Measurements from ENCODE around the gene CCSER1. TPM values are rescaled to one million over a fixed set of nuclear protein-coding genes. Genes with fewer than 3 reads are reported as not detected.

CCSER1 gene
- total and polyA plus RNA-seq, 2 experiments from 2014 or later: 5.2 to 23.4 TPM

DNA sequence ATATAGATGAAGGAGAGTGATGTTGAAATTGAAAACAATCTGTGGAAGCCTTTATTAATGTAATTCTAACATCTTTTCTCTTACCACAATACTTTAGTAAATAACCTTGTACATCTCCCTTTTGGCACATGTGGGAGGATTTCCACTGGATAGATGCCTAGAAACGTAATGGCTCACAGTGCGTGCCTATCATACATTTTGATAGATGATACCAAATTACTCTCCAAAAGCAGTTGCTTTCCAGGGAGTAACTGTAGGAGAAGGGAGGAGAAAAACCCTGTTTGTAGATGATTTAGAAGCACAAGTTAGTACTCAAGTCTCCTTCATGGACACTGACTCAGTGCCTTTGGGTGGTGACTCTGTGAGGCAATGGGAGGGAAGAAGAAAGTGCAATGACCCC, 476.3 kb downstream of the CCSER1 start:
- no peaks in the 10 kb centered on the region for H3K9me3 ChIP-seq (ENCODE audit: low read depth)
- no peaks in the 10 kb centered on the region for H3K9me2 ChIP-seq (replicated peaks; ENCODE audit: insufficient read depth)
- no peak overlapping the region for H3K4me2 ChIP-seq
- no peak overlapping the region for H3K4me3 ChIP-seq
- no peaks in the 10 kb centered on the region for H3K36me3 ChIP-seq (replicated peaks; ENCODE audit: insufficient read depth, low read depth)
- H4K20me1 ChIP-seq (ENCODE audit: insufficient read depth, poor library complexity, severe bottlenecking): no peaks in the 10 kb centered on the region
- H2AFZ ChIP-seq: no peak overlapping the region
- TF ChIP-seq EZH2 (IDR thresholded peaks at IDR 0.05; ENCODE audit: borderline replicate concordance) (no peak), EZH2phosphoT487 (IDR thresholded peaks at IDR 0.05; ENCODE audit: low read depth, severe bottlenecking, unreplicated experiment) (no peak)
- TF ChIP-seq, protein P1, sequence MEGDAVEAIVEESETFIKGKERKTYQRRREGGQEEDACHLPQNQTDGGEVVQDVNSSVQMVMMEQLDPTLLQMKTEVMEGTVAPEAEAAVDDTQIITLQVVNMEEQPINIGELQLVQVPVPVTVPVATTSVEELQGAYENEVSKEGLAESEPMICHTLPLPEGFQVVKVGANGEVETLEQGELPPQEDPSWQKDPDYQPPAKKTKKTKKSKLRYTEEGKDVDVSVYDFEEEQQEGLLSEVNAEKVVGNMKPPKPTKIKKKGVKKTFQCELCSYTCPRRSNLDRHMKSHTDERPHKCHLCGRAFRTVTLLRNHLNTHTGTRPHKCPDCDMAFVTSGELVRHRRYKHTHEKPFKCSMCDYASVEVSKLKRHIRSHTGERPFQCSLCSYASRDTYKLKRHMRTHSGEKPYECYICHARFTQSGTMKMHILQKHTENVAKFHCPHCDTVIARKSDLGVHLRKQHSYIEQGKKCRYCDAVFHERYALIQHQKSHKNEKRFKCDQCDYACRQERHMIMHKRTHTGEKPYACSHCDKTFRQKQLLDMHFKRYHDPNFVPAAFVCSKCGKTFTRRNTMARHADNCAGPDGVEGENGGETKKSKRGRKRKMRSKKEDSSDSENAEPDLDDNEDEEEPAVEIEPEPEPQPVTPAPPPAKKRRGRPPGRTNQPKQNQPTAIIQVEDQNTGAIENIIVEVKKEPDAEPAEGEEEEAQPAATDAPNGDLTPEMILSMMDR (IDR thresholded peaks at IDR 0.05; ENCODE audit: poor library complexity): no peak
- no peak overlapping the region for H3K27ac ChIP-seq
- no peak for DNase-seq (ENCODE audit: low spot score)
- 74% methylated on average over 2 of the region's 2 CpGs for WGBS (ENCODE audit: low lambda C conversion rate, missing lambda C conversion rate)
- no peaks in the 10 kb centered on the region for H3K79me2 ChIP-seq
- H3K27me3 ChIP-seq: no peaks in the 10 kb centered on the region
- H3K4me1 ChIP-seq (ENCODE audit: insufficient read depth): no peaks in the 10 kb centered on the region

DNA sequence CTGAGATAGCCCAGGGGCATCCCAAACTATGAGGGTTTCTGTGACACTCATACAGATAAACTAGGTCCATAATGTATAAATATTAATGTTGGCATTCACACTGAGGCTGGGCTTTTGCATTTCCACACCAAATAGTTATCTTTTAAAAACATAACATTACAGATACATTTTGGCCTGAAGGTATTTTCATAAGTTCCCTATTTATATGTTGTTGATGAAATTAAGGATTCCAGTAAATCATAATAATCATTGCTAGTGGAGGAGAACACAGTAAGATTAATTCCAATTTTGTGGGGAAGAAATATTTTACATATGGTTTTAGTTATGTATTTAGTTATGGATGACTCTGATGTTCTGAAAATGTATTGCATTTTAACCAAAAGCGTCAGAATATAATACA, 479.6 kb downstream of the CCSER1 start:
- no peak overlapping the region for H3K27ac ChIP-seq
- 100% methylated on average over 1 of the region's 1 CpG for WGBS (ENCODE audit: low lambda C conversion rate, missing lambda C conversion rate)

DNA sequence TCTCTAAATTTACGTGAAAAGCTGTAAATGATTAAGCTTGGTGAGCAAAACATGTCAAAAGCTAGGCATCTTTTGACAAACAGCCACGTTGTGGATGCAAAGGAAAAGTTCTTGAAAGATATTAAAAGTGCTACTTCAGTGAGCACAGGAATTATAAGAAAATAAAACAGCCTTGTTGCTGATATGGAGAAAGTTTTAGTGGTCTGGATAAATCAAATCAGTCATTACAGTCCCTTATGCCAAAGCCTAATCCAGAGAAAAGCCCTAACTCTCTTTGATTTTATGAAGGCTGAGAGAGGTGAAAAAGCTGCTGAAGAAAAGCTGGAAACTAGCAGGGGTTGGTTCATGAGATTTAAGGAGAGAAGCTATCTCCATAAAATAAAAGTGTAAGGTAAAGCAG, 487.2 kb downstream of the CCSER1 start:
- no peak for DNase-seq (ENCODE audit: low spot score)
- H4K20me1 ChIP-seq (ENCODE audit: insufficient read depth, poor library complexity, severe bottlenecking): no peaks in the 10 kb centered on the region
- H3K9me2 ChIP-seq (replicated peaks; ENCODE audit: insufficient read depth): no peaks in the 10 kb centered on the region
- H3K4me3 ChIP-seq: no peak overlapping the region
- H3K4me2 ChIP-seq: no peak overlapping the region
- H3K4me1 ChIP-seq (ENCODE audit: insufficient read depth): no peaks in the 10 kb centered on the region
- no peaks in the 10 kb centered on the region for H3K9me3 ChIP-seq (ENCODE audit: low read depth)
- no peaks in the 10 kb centered on the region for H3K27me3 ChIP-seq
- TF ChIP-seq EZH2 (IDR thresholded peaks at IDR 0.05; ENCODE audit: borderline replicate concordance): no peak
- no peak for TF ChIP-seq EZH2phosphoT487 (IDR thresholded peaks at IDR 0.05; ENCODE audit: low read depth, severe bottlenecking, unreplicated experiment)
- TF ChIP-seq, protein P1 (IDR thresholded peaks at IDR 0.05; ENCODE audit: poor library complexity): no peak
- WGBS (ENCODE audit: low lambda C conversion rate, missing lambda C conversion rate): 57% methylated on average over 2 of the region's 2 CpGs
- no peaks in the 10 kb centered on the region for H3K79me2 ChIP-seq
- no peaks in the 10 kb centered on the region for H3K36me3 ChIP-seq (replicated peaks; ENCODE audit: insufficient read depth, low read depth)
- no peak overlapping the region for H3K27ac ChIP-seq
- H2AFZ ChIP-seq: no peak overlapping the region

More for the DNA sequence above, 479.6 kb downstream of the CCSER1 start:
- Histone ChIP-seq H3K9me3 (ENCODE audit: low read depth) (no peaks in the 10 kb centered on the region), H3K27me3 (no peaks in the 10 kb centered on the region), H3K36me3 (replicated peaks; ENCODE audit: insufficient read depth, low read depth) (no peaks in the 10 kb centered on the region), H3K4me2 (no peak overlapping the region), H3K4me1 (ENCODE audit: insufficient read depth) (no peaks in the 10 kb centered on the region), H3K79me2 (no peaks in the 10 kb centered on the region), H2AFZ (no peak overlapping the region), H4K20me1 (ENCODE audit: insufficient read depth, poor library complexity, severe bottlenecking) (no peaks in the 10 kb centered on the region), H3K4me3 (no peak overlapping the region), H3K9me2 (replicated peaks; ENCODE audit: insufficient read depth) (no peaks in the 10 kb centered on the region)
- TF ChIP-seq EZH2 (IDR thresholded peaks at IDR 0.05; ENCODE audit: borderline replicate concordance) (no peak), EZH2phosphoT487 (IDR thresholded peaks at IDR 0.05; ENCODE audit: low read depth, severe bottlenecking, unreplicated experiment) (no peak)
- TF ChIP-seq, protein P1 (IDR thresholded peaks at IDR 0.05; ENCODE audit: poor library complexity): no peak
- DNase-seq (ENCODE audit: low spot score): no peak

DNA sequence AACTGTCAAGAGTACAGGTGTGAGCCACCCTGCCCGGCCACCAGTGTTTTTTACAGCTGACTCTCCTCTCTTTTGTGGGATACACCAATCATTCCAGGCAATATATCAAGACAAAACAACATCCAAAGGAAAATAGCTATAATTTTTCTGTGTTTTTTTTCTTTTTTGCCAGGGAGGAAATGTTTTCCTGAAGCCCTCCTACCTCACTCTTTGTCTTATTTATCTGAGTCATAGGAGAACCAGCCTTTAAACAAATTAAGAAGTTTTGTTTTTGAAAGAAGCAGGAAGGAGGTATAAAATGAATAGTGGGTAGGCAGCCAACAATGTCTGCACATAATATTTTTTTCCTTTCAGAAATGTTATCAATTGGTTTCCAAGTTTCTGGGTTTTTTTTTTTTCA, 493.9 kb downstream of the CCSER1 start:
- H3K9me2 ChIP-seq (replicated peaks; ENCODE audit: insufficient read depth): no peaks in the 10 kb centered on the region
- no peaks in the 10 kb centered on the region for H4K20me1 ChIP-seq (ENCODE audit: insufficient read depth, poor library complexity, severe bottlenecking)
- no peaks in the 10 kb centered on the region for H3K27me3 ChIP-seq
- H3K36me3 ChIP-seq (replicated peaks; ENCODE audit: insufficient read depth, low read depth): no peaks in the 10 kb centered on the region
- no peaks in the 10 kb centered on the region for H3K4me1 ChIP-seq (ENCODE audit: insufficient read depth)
- no peak for TF ChIP-seq EZH2 (IDR thresholded peaks at IDR 0.05; ENCODE audit: borderline replicate concordance)
- 92% methylated on average over 1 of the region's 1 CpG for WGBS (ENCODE audit: low lambda C conversion rate, missing lambda C conversion rate)
- H3K79me2 ChIP-seq: no peaks in the 10 kb centered on the region
- no peaks in the 10 kb centered on the region for H3K9me3 ChIP-seq (ENCODE audit: low read depth)
- no peak overlapping the region for H3K4me3 ChIP-seq
- H3K27ac ChIP-seq: no peak overlapping the region
- H2AFZ ChIP-seq: no peak overlapping the region
- no peak overlapping the region for H3K4me2 ChIP-seq
- DNase-seq (ENCODE audit: low spot score): no peak

Measured in hepatocyte (in vitro differentiated cells).